Left renal pelvis (tissue), 4 donors: ENCODE measurements around the gene P2RX1. TPM values are rescaled to one million over a fixed set of nuclear protein-coding genes. Genes with fewer than 3 reads are reported as not detected.

Experiments
- DNase-seq, 4 donors: peaks; one replicate each; pipeline ENCODE4 v3.0.0-alpha.2; 2013; ENCODE audit warnings: low read depth in 4 of 4, low spot score in 3 of 4
- polyA plus RNA-seq, 4 donors: library from polyadenylated mRNA; unstranded; fragments of 120-200 nt; gene quantifications; one replicate each; pipeline ENCODE4 v1.2.1, GENCODE V29; 2013; ENCODE audit not compliant: insufficient read length in 4 of 4

The P2RX1 gene
- polyA plus RNA-seq: 1 to 10 TPM in 1 of 4 donors, under 1 TPM in 3; 0.56 to 2.0 (median 0.78) TPM

- no peak for DNase-seq
Observed at GRCh38 chr17:3915995-3916696, at the start of gene P2RX1. Gene P2RX1 (minus strand): TSS chr17:3916465. CDS start chr17:3916225, 240 bp downstream.

DNA sequence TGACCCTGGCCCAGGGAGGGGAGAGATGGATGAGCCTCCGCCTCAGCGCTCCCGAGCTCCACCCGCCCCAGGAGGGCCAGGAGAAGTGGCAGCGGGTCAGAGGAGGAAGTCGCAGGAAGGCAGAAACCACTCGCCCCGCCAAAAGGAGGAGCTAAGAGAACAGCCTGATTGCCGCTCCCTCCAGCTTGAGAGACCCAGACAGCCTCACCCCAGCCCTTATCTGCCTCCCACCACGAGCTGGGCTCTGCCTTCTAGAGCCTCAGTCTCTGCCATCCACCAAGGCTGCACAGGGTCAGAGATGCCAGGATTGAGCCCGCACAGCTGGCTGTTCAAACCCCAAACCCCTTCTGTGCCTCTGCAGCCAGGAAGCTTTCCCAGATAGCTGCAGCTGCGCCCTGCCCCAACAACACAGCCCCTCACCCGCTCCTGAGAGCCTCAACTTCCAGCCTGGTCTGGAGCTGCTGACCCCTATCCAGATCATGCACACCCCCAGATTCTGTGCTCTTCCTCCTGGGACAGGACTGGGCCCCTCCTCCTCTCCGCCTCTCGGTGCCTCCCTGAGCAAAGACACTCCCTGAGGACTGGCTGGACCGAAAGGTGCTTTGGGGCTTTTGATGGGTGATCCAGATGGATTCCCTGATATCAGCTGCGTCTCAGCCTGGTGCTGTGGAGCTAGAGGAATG, 49.0 kb upstream of the P2RX1 start:
- DNase-seq: no peak

GRCh38 chr17:3964203-3965117, 48.2 kb upstream of the P2RX1 start, which contains the start of gene ATP2A3:
Gene ATP2A3 (minus strand): TSS chr17:3964437. CDS start chr17:3964291, 146 bp downstream.
- no peak for DNase-seq

- no peak for DNase-seq
Observed at GRCh38 chr17:3963237-3964201, 47.3 kb upstream of the P2RX1 start.

GRCh38 chr17:3962965-3963236, 46.6 kb upstream of the P2RX1 start:
- DNase-seq: no peak

DNA sequence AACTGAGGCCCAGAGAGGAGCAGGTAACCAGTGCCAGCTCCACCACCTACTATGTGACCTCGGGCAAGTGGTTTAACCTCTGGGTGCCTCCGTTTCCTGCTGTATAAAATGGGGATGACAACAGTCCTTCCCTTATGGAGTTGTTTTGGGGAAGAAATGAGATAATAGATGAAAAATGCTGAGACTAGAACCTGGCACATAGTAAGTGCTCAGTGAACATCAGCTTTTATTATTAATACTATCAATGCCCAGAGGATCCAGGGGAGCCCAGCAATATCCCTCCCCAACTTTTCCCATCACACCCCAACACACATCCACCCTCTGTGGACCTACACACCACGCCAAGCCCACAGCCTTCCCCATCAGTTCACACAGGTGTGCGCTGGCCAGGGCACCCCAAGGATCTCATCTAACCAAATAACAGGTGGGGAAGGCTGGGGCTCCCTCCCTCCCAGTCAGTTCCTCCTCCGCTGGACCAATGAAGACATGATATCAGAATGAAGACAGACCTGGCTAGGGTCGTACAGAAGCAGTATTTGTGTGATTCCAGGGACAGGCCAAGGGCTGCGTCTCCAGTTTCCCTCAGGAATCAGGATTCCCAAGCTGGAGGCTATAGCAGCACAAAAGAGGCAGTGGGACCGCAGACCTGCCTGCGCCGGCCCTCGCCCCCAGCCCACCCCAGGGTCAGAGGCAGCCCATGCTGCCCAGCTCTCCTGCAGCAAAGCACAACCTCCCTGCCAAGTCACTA, 46.1 kb upstream of the P2RX1 start:
- DNase-seq: no peak

DNA sequence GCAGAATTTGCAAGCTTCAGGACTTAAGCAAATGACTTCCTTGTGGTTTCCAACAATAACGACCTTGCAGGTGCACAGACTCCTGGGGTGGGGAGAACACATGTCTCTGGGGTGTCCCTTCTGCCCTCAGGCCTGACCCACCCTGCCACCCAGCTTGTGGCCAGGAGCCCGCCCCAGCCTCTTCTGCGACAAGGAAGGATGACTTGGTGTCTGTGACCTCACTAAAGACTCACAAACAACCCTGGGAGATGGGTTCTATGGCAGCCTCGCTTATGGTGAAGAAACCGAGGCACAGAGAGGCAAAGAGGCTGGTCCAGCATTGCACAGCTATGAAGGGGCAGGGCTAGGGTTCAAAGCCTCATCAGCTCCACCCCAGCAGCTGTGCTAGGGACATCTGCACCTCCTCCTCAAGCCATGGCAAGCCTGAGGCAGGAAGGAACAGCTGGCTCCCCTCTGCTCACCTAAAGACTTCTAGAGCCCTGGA, 45.3 kb upstream of the P2RX1 start:
- DNase-seq: no peak

DNA sequence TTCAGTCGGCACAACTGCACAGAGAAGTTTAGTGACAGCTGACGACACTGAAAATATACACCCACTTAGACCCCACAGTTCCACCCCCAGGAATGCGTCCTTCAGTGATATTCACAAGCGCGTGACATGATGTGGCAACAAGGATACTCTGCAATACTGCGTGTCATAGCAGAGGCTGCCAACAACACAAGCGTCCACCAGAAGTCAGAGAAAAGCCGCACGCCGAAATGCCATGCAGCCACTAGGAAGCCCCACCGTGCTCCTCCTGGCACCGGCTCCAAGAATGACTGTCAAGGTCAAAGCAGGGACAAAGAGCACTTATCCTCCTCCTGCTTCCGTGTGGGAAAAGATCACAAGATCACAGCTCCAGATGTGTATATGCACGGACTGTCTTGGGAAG, 44.5 kb upstream of the P2RX1 start:
- no peak for DNase-seq

GRCh38 chr17:3959921-3960601, 43.8 kb upstream of the P2RX1 start:
- no peak for DNase-seq

DNA sequence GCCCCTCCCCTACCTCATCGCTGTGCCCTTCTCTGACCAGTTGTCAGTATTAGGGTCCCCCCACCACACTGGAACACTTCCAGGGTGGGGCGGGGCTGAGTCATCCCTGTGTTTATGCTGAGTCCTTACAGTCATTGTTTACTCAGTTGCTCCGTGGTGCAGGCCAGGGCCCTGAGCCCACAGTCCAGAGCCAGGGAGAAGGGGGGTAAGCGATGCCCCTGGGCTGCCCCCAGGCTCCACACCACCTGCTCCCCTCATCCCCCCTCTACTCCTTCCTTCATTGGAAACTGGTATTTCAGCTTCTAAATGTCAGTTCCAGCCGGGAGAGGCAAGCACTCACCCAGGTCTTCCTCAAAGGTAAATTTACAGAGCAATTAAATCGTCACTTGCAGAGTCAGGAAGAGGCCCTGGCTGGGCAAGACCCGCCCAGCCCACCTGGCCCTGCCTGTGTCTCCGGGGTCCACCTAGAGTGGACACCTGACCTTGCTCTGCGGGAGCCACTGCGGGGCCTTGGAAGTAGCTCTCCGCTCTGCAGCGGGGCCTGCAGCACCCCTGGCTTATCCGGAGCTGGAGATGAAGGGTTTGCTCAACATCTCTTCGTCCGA, 43.1 kb upstream of the P2RX1 start:
- no peak for DNase-seq

GRCh38 chr17:3957735-3958599, 41.7 kb upstream of the P2RX1 start:
- no peak for DNase-seq

- DNase-seq: no peak
Observed at GRCh38 chr17:3956983-3957382, 40.7 kb upstream of the P2RX1 start.

DNA sequence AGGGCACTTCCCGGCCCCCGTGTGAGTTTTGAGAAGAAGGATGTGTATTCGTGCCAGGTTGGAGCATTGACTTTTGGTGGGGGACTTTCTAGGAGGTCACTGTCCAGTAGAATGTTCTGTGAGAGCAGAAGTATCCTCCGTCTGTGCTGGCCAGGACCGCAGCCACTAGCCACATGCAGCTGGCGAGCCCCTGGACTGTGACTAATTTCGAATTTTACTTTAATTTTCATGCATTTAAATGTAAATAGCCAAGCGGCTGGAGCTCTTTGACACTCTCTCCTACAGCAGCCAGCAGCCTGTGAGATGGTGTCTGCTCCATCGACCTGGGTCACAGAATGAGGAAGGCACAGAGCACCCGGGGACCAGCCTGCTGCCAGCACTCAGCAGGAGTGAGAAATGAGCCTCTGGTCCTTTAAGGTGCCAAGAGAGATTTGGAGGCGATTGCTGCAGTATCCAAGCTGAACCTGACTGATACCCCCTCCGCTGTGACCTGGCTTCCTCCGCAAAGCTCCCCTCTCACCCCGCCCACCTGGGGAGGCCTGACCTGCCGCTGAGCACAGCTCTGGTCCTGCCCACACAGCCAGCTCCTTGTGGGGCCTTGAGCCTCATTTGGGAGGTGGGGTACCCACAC, 40.2 kb upstream of the P2RX1 start:
- no peak for DNase-seq

DNA sequence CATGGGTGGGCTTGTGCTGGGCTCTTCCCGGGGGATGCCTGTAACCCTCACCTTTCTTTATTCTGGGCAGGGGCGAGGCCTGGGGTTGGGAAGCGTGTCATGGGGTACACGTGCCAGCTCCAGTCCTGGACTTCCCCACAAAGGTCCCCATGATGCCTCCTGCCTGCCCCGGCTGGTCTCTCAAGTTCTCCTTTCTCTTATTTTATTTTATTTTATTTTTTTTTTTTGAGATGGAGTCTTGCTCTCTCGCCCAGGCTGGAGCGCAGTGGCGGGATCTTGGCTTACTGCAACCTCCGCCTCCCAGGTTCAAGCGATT, 39.4 kb upstream of the P2RX1 start:
- DNase-seq: no peak

- no peak for DNase-seq
Observed at GRCh38 chr17:3954976-3955672, 38.9 kb upstream of the P2RX1 start.

DNA sequence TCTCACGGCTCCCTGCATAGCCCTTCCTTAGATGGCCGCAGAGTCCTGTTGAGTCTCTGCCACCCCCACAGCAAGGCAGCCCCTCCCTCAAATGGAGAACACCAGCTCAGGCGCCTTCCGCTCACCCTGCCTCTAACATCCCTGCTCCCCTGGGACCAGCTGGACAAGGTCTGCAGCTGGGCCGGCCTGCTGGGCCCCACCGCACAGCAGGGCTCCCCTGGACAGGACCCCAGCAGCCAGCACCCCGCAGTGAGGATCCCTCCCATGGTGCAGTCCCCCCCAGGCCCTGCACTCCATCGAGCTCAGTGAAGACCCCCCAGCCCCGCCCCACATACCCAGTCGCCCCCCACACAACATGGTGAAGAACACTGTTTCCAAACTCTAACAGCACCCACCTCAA, 37.8 kb upstream of the P2RX1 start:
- no peak for DNase-seq

GRCh38 chr17:3953542-3953941, 37.3 kb upstream of the P2RX1 start:
- DNase-seq: no peak
